GM12892 (cell line): ENCODE results near the gene DHRS13.
"Not testable (repeated sequence)": the region's sequence is repeated elsewhere in the genome, so short reads cannot be mapped to it uniquely, and the experiment has no call there.

Experiments
- DNase-seq: peaks from one replicate; pipeline ENCODE4 v3.0.0; 2011; ENCODE audit not compliant: insufficient read length
- FAIRE-seq: peaks from 2 replicates; lab custom pipeline; 2011; peaks lifted over from hg19 to GRCh38; lab: Jason Lieb, UNC
- POLR2A ChIP-seq: IDR thresholded peaks from 2 replicates; pipeline ENCODE4 v1.6.1; 2011; ENCODE audit warnings: low read depth, low read length, control low read depth
- POLR2AphosphoS5 ChIP-seq: IDR thresholded peaks from 2 replicates; pipeline ENCODE4 v1.6.1; 2011; ENCODE audit warnings: low read depth, low read length, control low read depth
- TAF1 ChIP-seq: IDR thresholded peaks from 2 replicates; pipeline ENCODE4 v1.6.1; 2011; ENCODE audit warnings: low read depth, mild to moderate bottlenecking, control low read depth, low read length, borderline replicate concordance

Gene DHRS13

GRCh38 chr17:28885951-28886350, 16.9 kb downstream of the DHRS13 start:
- DNase-seq = no peak
- no peak for TF ChIP-seq POLR2A
- TF ChIP-seq POLR2AphosphoS5 = no peak
- no peak for TF ChIP-seq TAF1
- FAIRE-seq = no peak

GRCh38 chr17:28885363-28885762, 17.5 kb downstream of the DHRS13 start:
- FAIRE-seq (no peak), DNase-seq (no peak)
- TF ChIP-seq POLR2AphosphoS5 (no peak), POLR2A (no peak), TAF1 (no peak)

GRCh38 chr17:28883967-28884702, 18.7 kb downstream of the DHRS13 start:
- DNase-seq (no peak), FAIRE-seq (no peak)
- TF ChIP-seq TAF1 (no peak), POLR2AphosphoS5 (no peak), POLR2A (no peak)

GRCh38 chr17:28882154-28882895, 20.6 kb downstream of the DHRS13 start:
- no peak for FAIRE-seq
- TF ChIP-seq POLR2A = no peak
- TF ChIP-seq POLR2AphosphoS5 = no peak
- TF ChIP-seq TAF1 = no peak

GRCh38 chr17:28881533-28882056, 21.3 kb downstream of the DHRS13 start:
- TF ChIP-seq POLR2A (no peak), TAF1 (no peak), POLR2AphosphoS5 (no peak)
- no peak for DNase-seq
- no peak for FAIRE-seq

More at GRCh38 chr17:28882154-28882895, 20.6 kb downstream of the DHRS13 start:
- no peak for DNase-seq

- FAIRE-seq = no peak
- TF ChIP-seq POLR2A (no peak), POLR2AphosphoS5 (no peak), TAF1 (no peak)
- no peak for DNase-seq
These were observed 22.3 kb downstream of the DHRS13 start for GRCh38 chr17:28880572-28880945.

- TF ChIP-seq TAF1 (no peak), POLR2A (no peak), POLR2AphosphoS5 (no peak)
- DNase-seq = no peak
- no peak for FAIRE-seq
These were observed 22.9 kb downstream of the DHRS13 start for GRCh38 chr17:28879886-28880571.

GRCh38 chr17:28878981-28879380, 23.9 kb downstream of the DHRS13 start:
- DNase-seq (peak; percentile 62), FAIRE-seq (peak; percentile 84)
- TF ChIP-seq POLR2A = no peak
- no peak for TF ChIP-seq POLR2AphosphoS5
- TF ChIP-seq TAF1 = no peak

GRCh38 chr17:28878158-28878910, 24.5 kb downstream of the DHRS13 start:
- DNase-seq = no peak
- FAIRE-seq = no peak
- no peak for TF ChIP-seq TAF1

- FAIRE-seq, DNase-seq: not testable (repeated sequence)
These were observed 25.6 kb downstream of the DHRS13 start for GRCh38 chr17:28877150-28877711.

- FAIRE-seq (no peak), DNase-seq (no peak)
- no peak for TF ChIP-seq TAF1
- TF ChIP-seq POLR2AphosphoS5 = no peak
- TF ChIP-seq POLR2A = no peak
These were observed 26.9 kb downstream of the DHRS13 start for GRCh38 chr17:28875848-28876550.
